ENCODE results near the gene APPBP2.
"Not testable (repeated sequence)": the region's sequence is repeated elsewhere in the genome, so short reads cannot be mapped to it uniquely, and the experiment has no call there.

APPBP2 gene

GRCh38 chr17:60439501-60439900 is 86.5 kb downstream of the APPBP2 start:
- DNase-seq (ENCODE audit: low read depth in 1 of 2, low spot score in 1 of 2): no peak

DNA sequence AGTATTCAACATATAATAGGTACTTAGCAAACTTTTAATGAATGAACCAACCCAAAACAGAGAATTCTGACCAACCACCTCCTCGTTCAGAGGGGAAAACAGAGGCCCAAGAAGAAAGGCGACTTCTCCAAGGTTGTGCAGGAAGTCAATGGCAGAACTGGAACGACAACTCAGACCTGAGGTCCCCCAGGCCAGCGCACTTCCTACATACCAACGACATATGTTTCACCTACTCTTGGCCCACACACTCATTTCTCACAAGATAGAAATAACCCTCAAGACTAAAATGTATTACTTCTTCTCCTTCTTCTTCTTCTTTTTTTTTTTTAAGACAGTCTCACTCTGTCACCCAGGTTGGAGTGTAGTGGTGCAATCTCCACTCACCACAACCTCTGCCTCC is 89.4 kb downstream of the APPBP2 start:
- no peak for DNase-seq (ENCODE audit: low read depth in 1 of 2, low spot score in 1 of 2)

- peak in 1 of 2 donors; percentile 11 for DNase-seq (ENCODE audit: low read depth in 1 of 2, low spot score in 1 of 2)
These were observed 90.5 kb downstream of the APPBP2 start for GRCh38 chr17:60435244-60436167.

DNA sequence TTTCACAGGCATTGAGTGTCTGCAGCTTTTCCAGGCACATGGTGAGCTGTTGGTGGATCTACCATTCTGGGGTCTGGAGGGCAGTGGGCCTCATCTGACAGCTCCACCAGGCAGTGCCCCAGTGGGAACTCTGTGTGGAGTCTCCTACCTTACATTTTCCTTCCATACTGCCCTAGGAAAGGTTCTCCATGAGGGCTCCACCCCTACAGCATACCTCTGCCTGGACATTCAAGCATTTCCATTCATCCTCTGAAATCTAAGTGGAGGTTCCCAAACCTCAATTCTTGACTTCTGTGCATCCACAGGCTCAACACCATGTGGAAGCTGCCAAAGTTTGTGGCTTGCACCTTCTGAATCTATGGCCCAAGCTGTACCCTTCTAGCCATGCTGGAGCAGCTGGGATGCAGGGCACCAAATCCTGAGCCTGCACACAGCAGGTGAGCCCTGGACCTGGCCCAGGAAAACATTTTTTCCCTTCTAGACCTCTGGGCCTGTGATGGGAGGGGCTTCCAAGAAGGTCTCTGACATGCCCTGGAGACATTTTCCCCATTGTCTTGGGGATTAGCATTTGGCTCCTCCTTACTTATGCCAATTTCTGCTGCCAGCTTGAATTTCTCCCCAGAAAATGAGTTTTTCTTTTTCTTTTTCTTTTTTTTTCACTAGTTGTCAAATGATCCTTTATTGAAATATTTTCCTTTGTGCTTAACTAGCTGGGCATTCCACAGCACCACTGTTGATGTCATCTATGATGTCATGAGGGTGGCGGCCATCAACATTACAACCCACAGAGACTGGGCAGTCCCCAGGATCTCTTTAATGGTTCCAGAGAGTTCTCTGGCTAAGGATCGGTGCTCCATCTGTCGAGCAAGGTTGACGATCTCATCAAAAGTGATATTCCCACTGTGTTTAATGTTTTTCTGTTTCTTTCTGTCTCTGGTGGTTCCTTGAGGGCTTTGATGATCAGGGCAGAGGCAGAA is 92.7 kb downstream of the APPBP2 start:
- DNase-seq (ENCODE audit: low read depth in 1 of 2, low spot score in 1 of 2): not testable (repeated sequence)

DNA sequence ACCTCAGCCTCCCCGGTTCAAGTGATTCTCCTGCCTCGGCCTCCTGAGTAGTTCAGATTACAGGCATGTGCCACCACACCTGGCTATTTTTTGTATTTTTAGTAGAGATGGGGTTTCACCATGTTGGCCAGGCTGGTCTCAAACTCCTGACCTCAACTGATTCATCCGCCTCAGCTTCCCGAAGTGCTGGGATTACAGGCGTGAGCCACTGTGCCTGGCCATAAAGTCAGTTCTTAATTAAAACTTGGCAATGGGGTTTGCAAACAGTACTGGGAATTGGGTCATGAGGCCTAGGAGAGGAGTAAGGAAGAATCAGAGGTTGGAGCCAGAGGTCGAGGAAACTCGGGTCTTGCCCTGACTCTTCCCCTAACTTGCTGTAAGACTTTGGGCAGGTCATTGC is 95.5 kb downstream of the APPBP2 start:
- not testable (repeated sequence) for DNase-seq (ENCODE audit: low read depth in 1 of 2, low spot score in 1 of 2)

DNA sequence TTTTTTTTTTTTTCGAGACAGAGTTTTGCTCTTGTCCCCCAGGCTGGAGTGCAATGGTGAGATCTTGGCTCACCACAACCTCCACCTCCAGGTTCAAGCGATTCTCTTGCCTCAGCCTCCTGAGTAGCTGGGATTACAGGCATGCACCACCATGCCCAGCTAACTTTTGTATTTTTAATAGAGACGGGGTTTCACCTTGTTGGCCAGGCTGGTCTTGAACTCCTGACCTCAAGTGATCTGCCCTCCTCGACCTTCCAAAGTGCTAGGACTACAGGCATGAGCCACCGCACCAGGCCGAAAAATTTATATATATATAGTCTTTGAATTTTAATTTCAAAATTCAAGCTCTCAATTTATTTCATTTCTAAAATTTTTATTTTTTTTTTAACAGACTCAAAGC is 97.6 kb downstream of the APPBP2 start:
- DNase-seq (ENCODE audit: low read depth in 1 of 2, low spot score in 1 of 2): not testable (repeated sequence)

DNA sequence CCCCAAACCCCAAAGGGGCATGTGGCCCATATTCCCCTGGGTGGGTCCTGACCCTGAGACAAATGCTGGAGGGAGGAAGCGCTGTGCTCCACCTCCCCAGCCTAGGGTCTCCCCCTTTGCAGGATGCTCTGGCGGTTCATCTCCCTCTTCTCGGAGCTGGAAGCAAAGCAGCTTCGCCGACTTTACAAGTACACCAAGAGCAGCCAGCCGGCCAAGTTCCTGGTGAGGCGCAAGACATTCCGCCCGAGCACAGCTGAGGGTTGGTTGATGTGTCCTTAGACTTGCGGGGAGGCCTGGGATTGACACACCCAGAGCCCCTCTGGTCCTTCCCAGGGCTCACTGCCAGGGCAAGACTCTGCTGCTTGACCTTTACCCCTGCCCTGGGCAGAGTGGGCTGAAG is 99.4 kb downstream of the APPBP2 start:
- DNase-seq (ENCODE audit: low read depth in 1 of 2, low spot score in 1 of 2): no peak

DNA sequence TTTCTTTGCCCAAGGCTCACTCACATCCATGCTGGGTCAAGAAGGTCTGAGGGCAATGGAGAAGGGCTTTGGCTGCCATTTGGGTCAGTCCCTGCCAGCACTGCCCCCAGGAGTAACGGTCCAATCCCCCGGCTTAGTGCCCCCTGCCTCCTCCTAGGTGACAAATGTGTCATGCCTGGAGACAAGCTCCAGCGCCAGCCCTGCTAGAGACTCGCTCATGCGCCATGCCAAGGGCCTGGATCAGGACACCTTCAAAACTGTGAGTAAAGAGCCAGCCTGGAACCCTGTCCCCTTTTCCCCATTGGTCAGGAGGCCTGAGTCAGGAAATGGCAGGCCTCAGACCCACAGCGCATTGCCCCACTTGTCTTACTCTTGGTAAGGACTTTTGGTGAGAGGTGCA is 100.4 kb downstream of the APPBP2 start:
- no peak for DNase-seq (ENCODE audit: low read depth in 1 of 2, low spot score in 1 of 2)

DNA sequence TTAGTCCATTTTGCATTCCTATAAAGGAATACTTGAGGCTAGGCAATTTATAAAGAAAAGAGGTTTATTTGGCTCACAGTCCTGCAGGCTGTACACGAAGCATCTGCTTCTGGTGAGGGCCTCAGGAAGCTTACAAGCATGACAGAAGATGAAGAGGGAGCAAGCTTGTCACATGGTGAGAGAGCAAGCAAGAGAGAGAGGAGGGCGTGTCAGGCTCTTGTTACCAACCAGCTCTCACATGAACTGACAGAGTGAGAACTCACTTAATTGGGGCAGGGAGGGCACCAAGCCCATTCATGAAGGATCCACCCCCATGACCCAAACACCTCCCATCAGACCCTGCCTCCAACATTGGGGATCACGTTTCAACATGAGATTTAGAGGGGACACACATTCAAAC is 102.2 kb downstream of the APPBP2 start:
- DNase-seq (ENCODE audit: low read depth in 1 of 2, low spot score in 1 of 2): no peak

DNA sequence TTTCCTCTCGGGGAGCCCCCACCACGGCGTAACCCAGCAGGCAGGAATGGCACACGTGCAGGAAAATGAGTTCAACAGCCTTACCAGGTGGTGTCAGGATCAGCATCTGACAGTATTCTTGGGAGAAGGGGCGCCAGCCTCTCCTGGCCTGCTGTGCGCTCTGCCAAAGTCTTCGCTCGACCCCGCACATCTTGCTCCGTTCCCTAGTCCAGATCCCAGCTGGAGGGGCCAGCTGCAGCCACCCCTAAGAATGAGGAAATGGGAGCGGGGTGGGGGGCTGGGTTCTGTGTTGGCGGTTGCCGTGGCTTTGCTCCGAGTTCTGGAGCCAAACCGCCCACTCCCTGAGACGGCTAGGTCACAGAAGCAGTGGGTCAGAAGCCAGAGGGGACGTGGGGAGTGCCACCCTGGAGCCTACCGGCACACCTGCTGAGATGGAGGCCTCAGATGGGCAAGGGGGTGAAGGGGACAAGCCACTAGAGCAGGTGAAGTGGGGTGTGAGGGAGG is 103.8 kb downstream of the APPBP2 start, which contains the start of gene CHCT1:
CHCT1 (plus strand) TSS at position 328 of the 504 bp plus-strand sequence; CDS start at position 432, 104 bp downstream.
- no peak for DNase-seq (ENCODE audit: low read depth in 1 of 2, low spot score in 1 of 2)

DNA sequence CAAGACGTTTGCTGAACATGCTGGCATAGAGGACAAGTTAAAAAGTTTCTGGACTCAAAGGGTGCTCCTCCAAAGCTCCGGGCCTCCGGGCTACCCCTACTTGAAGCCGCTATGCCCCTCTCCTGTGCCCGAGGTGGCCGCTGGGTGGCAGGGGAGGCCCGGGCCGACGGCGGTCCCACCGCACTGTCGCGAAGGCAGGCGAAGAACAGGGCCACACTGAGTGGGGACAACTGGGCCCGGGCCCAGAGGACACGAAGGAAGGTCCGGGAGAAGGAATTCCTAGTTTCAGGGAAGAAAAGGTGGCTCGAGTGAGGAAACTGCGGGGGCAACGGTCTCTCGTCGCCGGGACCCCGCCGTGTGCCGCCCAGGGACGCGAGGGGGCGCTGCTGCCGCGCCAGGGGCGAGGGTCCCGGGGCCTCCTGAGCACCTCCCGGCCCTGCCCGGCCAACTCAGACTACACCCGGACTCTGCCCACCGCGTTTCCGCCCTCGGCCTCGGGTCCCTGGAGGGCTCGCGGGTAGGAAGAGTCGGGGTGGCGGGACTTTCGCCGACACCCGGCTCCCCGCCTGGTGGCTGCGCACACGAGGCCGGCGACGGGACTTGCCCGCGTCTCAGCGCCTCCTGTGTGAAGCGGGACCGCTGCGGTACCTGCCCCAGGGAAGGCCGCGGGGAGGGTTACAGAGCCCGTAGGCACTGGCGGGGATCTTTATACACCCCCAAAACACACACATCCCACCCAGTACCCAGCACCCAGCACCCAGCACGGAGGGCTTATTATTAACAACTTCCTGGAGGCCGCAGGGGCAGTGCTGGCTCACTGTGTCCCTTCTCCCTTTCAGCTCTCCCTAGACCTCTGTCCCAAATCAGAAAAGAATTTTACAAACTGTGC is 104.5 kb downstream of the APPBP2 start:
- DNase-seq (ENCODE audit: low read depth in 1 of 2, low spot score in 1 of 2): peak; percentile 53 to 67

DNA sequence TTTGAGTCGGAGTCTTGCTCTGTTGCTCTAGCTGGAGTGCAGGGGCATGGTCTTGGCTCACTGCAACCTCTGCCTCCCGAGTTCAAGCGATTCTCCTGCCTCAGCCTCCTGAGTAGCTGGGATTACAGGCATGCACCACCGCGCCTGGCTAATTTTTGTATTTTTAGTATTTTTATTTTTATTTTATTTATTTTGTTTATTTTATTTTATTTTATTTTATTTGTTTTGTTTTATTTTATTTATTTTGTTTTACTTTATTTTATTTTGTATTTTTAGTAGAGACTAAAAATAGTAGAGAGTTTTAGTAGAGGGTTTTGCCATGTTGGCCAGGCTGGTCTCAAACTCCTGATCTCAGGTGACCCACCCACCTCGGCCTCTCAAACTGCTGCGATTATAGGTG is 106.2 kb downstream of the APPBP2 start:
- DNase-seq (ENCODE audit: low read depth in 1 of 2, low spot score in 1 of 2): not testable (repeated sequence)

DNA sequence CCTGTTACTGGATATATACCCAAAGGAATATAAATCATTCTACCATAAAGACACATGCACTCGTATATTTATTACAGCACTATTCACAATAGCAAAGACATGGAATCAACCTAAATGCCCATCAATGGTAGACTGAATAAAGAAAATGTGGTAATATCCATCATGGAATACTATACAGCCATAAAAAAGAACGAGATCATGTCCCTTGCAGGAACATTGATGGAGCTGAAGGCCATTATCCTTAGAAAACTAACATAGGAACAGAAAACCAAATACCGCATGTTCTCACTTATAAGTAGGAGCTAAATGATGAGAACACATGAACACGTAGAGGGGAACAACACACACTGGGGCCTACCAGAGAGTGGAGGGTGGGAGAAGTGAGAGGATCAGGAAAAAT is 107.0 kb downstream of the APPBP2 start:
- DNase-seq (ENCODE audit: low read depth in 1 of 2, low spot score in 1 of 2): not testable (repeated sequence)

- DNase-seq (ENCODE audit: low read depth in 1 of 2, low spot score in 1 of 2): no peak
These were observed 109.6 kb downstream of the APPBP2 start for GRCh38 chr17:60416368-60416925.

GRCh38 chr17:60415146-60415545 is 110.9 kb downstream of the APPBP2 start:
- DNase-seq (ENCODE audit: low read depth in 1 of 2, low spot score in 1 of 2): no peak

DNA sequence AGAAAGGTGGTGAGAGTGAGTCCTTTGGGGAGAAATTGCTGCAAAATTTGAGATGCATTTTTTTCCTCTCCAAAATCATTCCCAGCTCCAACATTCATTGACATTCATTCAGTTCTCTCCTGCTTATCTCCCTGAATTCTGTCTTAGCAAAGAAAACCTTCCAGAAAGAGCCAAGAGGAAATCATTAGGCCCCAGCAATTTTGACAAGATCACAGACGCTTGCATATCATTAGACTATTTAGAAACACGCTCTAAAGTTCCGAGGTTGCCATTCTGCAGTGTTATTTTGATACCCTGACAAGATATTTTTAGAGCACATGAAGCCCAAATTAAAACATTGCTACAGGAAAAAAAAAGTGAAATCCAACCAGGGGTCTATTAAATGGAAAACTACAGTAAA is 113.3 kb downstream of the APPBP2 start:
- DNase-seq (ENCODE audit: low read depth in 1 of 2, low spot score in 1 of 2): no peak

- no peak for DNase-seq (ENCODE audit: low read depth in 1 of 2, low spot score in 1 of 2)
These were observed 116.0 kb downstream of the APPBP2 start for GRCh38 chr17:60410001-60410400.

- no peak for DNase-seq (ENCODE audit: low read depth in 1 of 2, low spot score in 1 of 2)
These were observed 119.2 kb downstream of the APPBP2 start for GRCh38 chr17:60406887-60407286.

- no peak for DNase-seq (ENCODE audit: low read depth in 1 of 2, low spot score in 1 of 2)
These were observed 122.1 kb downstream of the APPBP2 start for GRCh38 chr17:60403962-60404361.

DNA sequence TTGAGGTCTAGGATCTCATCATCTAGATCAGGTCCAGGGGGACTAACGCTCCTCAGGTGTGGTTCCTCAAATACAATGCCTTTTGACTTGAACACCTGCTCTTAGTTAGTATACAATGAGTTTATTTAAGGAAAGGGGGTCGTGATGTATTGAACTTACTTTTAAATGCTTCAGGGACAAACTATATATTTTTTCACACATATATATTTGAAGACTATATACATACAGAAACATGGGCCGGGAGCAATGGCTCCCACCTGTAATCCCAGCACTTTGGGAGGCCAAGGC is 122.6 kb downstream of the APPBP2 start:
- no peak for DNase-seq (ENCODE audit: low read depth in 1 of 2, low spot score in 1 of 2)

Data from stimulated activated CD4-positive, alpha-beta T cell treated with anti-CD3 and anti-CD28 coated beads, Interleukin-15, amount 100 ng/mL, for 1 hour (primary cell).